K562 (cell line): ENCODE results near the gene PLSCR3. TPM values are rescaled to one million over a fixed set of nuclear protein-coding genes. Genes with fewer than 3 reads are reported as not detected.
A peak's percentile ranks its signal among the peaks of the same experiment; 100 is the strongest.

Experiments used
- ATAC-seq: fragments of 200-7000 bp; cut with Tn5 transposase; 3 replicates; pipeline ENCODE4 v1.9.1; 2020; ENCODE audit warnings: moderate library complexity
- BruUV-seq: library from RNA; stranded (reverse); fragments of 400-500 nt; replicated peaks from 2 replicates; lab custom pipeline; 2021; lab: Mats Ljungman, UMichigan
- CTCF ChIA-PET: fragments of 300-600 bp; formaldehyde crosslinking; extraction: SDS; loops from one replicate; lab custom pipeline; 2021; ENCODE audit warnings: low intra/inter-chr PET ratio; lab: Yijun Ruan, JAX
- POLR2A ChIA-PET: fragments of 300-600, 350-650 bp; sonication (Branson Sonifier 250); formaldehyde crosslinking; extraction: SDS; loops from one replicate; lab custom pipeline; 2021; ENCODE audit warnings: antibody characterized with exemption, inconsistent platforms; lab: Yijun Ruan, JAX
- DNase-seq, 4 experiments: peaks; one replicate each; pipeline versions ENCODE4 v3.0.0 to v3.0.0-alpha.2; 2011 to 2018; ENCODE audit warnings: low spot score in 3 of 4, mixed read lengths in 3 of 4; ENCODE audit errors: extremely low read depth in 1 of 4
- FAIRE-seq: peaks from 2 replicates; lab custom pipeline; 2011; peaks lifted over from hg19 to GRCh38; lab: Jason Lieb, UNC
- H2AFZ ChIP-seq: 2 replicates; pipeline ENCODE4 v1.6.0; 2011; ENCODE audit warnings: low read depth, low read length, control low read depth, inconsistent platforms
- H3K27ac ChIP-seq: fragments of 200-600 bp; 3 replicates; pipeline ENCODE4 v1.8.0; 2011; ENCODE audit warnings: low read depth, mild to moderate bottlenecking, control low read depth, inconsistent platforms, low read length, moderate library complexity, mixed read lengths; ENCODE audit errors: extremely low read depth
- H3K27me3 ChIP-seq, 2 experiments: fragments of 300-600 bp in 1 of 2; 2 replicates in 1 of 2; 3 replicates in 1 of 2; pipeline versions ENCODE4 v1.6.0 to v1.8.0; 2011; ENCODE audit warnings: inconsistent platforms in 2 of 2, low read length in 2 of 2, mild to moderate bottlenecking in 1 of 2, mixed read lengths in 1 of 2, moderate library complexity in 1 of 2; ENCODE audit not compliant: control insufficient read depth in 2 of 2, insufficient read depth in 2 of 2
- H3K36me3 ChIP-seq: fragments of 300-600 bp; 3 replicates; pipeline ENCODE4 v1.8.0; 2011; ENCODE audit warnings: mild to moderate bottlenecking, low read length, inconsistent platforms; ENCODE audit not compliant: control insufficient read depth, insufficient read depth
- H3K4me1 ChIP-seq, 2 experiments: fragments of 200-600 bp in 1 of 2; replicated peaks in 1 of 2; 2 replicates in 1 of 2; 3 replicates in 1 of 2; pipeline versions ENCODE4 v1.5.1 to v1.8.0; 2011; ENCODE audit warnings: inconsistent platforms in 2 of 2, low read length in 2 of 2, mild to moderate bottlenecking in 1 of 2, mixed read lengths in 1 of 2, moderate library complexity in 1 of 2; ENCODE audit not compliant: control insufficient read depth in 2 of 2, insufficient read depth in 2 of 2
- H3K4me2 ChIP-seq: 2 replicates; pipeline ENCODE4 v1.6.1; 2011; ENCODE audit warnings: low read length, control low read depth, inconsistent platforms, mixed read lengths; ENCODE audit not compliant: insufficient read depth
- H3K4me3 ChIP-seq: fragments of 200-600 bp; sonication (generic), shearing (Covaris generic); 2 replicates; pipeline ENCODE4 v1.5.1; 2016; ENCODE audit warnings: control low read depth, inconsistent platforms
- H3K79me2 ChIP-seq: fragments of 200-600 bp; 3 replicates; pipeline ENCODE4 v1.8.0; 2011; ENCODE audit warnings: low read length, inconsistent platforms; ENCODE audit not compliant: control insufficient read depth, insufficient read depth
- H3K9ac ChIP-seq, 2 experiments: 2 replicates each; pipeline versions ENCODE4 v1.6.0 to v1.6.1; 2011; ENCODE audit warnings: low read depth in 2 of 2, low read length in 2 of 2, control low read depth in 1 of 2, inconsistent platforms in 1 of 2, mild to moderate bottlenecking in 1 of 2, mixed read lengths in 1 of 2; ENCODE audit not compliant: insufficient read depth in 1 of 2
- H3K9me1 ChIP-seq: one replicate; pipeline ENCODE4 v1.6.0; 2011; ENCODE audit warnings: inconsistent platforms, mild to moderate bottlenecking, low read length, moderate library complexity; ENCODE audit not compliant: control insufficient read depth, insufficient read depth
- H3K9me3 ChIP-seq: replicated peaks from 2 replicates; pipeline ENCODE4 v1.5.1; 2011; ENCODE audit warnings: low read depth, low read length, inconsistent platforms; ENCODE audit not compliant: control insufficient read depth, insufficient read depth
- H4K20me1 ChIP-seq: replicated peaks from 2 replicates; pipeline ENCODE4 v1.6.1; 2011; ENCODE audit warnings: low read length, inconsistent platforms, mixed read lengths; ENCODE audit not compliant: control insufficient read depth, insufficient read depth
- CHD1 ChIP-seq: fragments of 200-600 bp; sonication (generic); IDR thresholded peaks from one replicate; pipeline ENCODE4 v1.6.1; 2012; ENCODE audit warnings: mild to moderate bottlenecking, moderate library complexity, low read length, inconsistent platforms
- GABPB1 ChIP-seq: sonication (generic); formaldehyde crosslinking; IDR thresholded peaks from 2 replicates; pipeline ENCODE4 v1.8.0; 2022; ENCODE audit warnings: mild to moderate bottlenecking, missing genetic modification reagents
- NFIX ChIP-seq: fragments of 250-450 bp; sonication (Bioruptor Pico); IDR thresholded peaks from 2 replicates; pipeline ENCODE4 v1.4.0; 2020; ENCODE audit warnings: low read depth, mild to moderate bottlenecking, moderate library complexity
- NR2C1 ChIP-seq, 2 experiments: fragments of 450-650 bp; IDR thresholded peaks; 2 replicates each; pipeline ENCODE4 v1.6.1; 2017; ENCODE audit warnings: mild to moderate bottlenecking in 2 of 2, antibody characterized with exemption in 1 of 2, inconsistent platforms in 1 of 2, missing compliant biosample characterization in 1 of 2, missing genetic modification characterization in 1 of 2
- PTRF ChIP-seq: fragments of 450-650 bp; IDR thresholded peaks from 2 replicates; pipeline ENCODE4 v1.6.1; 2016; ENCODE audit warnings: mild to moderate bottlenecking, missing genetic modification characterization, missing compliant biosample characterization
- PURB ChIP-seq: sonication (generic); formaldehyde crosslinking; IDR thresholded peaks from 2 replicates; pipeline ENCODE4 v1.9.0; 2021; ENCODE audit warnings: low read depth, mild to moderate bottlenecking, missing genetic modification reagents
- SIX5 ChIP-seq, 2 experiments: IDR thresholded peaks; 2 replicates each; pipeline ENCODE4 v1.6.1; 2011; ENCODE audit warnings: low read length in 2 of 2, borderline replicate concordance in 1 of 2, low read depth in 1 of 2, mild to moderate bottlenecking in 1 of 2, moderate library complexity in 1 of 2; ENCODE audit not compliant: insufficient read depth in 1 of 2
- TAF7 ChIP-seq: fragments of 450-650 bp; IDR thresholded peaks from 2 replicates; pipeline ENCODE4 v1.6.1; 2016; ENCODE audit warnings: missing genetic modification characterization, missing compliant biosample characterization
- ZNF121 ChIP-seq: sonication (generic); formaldehyde crosslinking; conservative IDR thresholded peaks from 2 replicates; pipeline ENCODE4 v1.8.0; 2022; ENCODE audit warnings: missing genetic modification reagents
- ZNF695 ChIP-seq: fragments of 450-650 bp; formaldehyde crosslinking; IDR thresholded peaks from 2 replicates; pipeline ENCODE4 v1.4.0; 2020; ENCODE audit warnings: mild to moderate bottlenecking, moderate library complexity
- WGBS: fragments of 100-300 bp; shearing (Covaris generic); methylation state at CpG from one replicate; pipeline ENCODE4 v1.1.6; 2016; ENCODE audit warnings: low coverage, mixed read lengths; ENCODE audit not compliant: insufficient coverage; ENCODE audit errors: missing lambda C conversion rate; 5-methylcytosine and 5-hydroxymethylcytosine counted together
- in situ Hi-C: fragments of 300-500 bp; cut with MboI; formaldehyde crosslinking; loops from 4 replicates; pipeline ENCODE4 v1.15.0; 2018; ENCODE audit warnings: inconsistent platforms, mixed read lengths
- intact Hi-C: fragments of 100-400 bp; cut with micrococcal nuclease; formaldehyde crosslinking; loops from 2 replicates; pipeline ENCODE4 v1.14.2; 2022
- polyA plus RNA-seq, 8 experiments: library from polyadenylated mRNA; depleted of rRNA in 4 of 8; stranded (reverse) in 5 of 8; unstranded in 3 of 8; fragments of >200 nt; fragmentation: Nextera tagmentation in 2 of 8; fragmentation: Illumina TruSeq in 1 of 8; extraction: Ambion mirVana in 2 of 8; extraction: Trizol in 1 of 8; gene quantifications; 2 replicates each; pipeline versions ENCODE4 v1.2.1 to v1.2.3, GENCODE V29; 2011 to 2014; ENCODE audit warnings: inconsistent platforms in 1 of 8, missing spikeins in 1 of 8
- total RNA-seq, 7 experiments: library from RNA; depleted of rRNA in 6 of 7; stranded (reverse); fragments of >200 nt in 6 of 7; fragmentation: Illumina TruSeq in 2 of 7; extraction: Trizol in 2 of 7; gene quantifications; 2 replicates each; pipeline versions ENCODE4 v1.2.1 to v1.2.3, GENCODE V29; 2011 to 2021; ENCODE audit warnings: low replicate concordance in 1 of 7
- TF ChIP-seq, protein P1 (sequence below): fragments of 450-650 bp; IDR thresholded peaks from 2 replicates; pipeline ENCODE4 v1.6.1; 2016; ENCODE audit warnings: low read depth
- TF ChIP-seq, protein P2 (sequence below): fragments of 250-450 bp; sonication (Bioruptor Pico); IDR thresholded peaks from 2 replicates; pipeline ENCODE4 v1.5.0; 2020; ENCODE audit warnings: mild to moderate bottlenecking

Gene PLSCR3
- total and polyA plus RNA-seq, 9 of the 15 experiments (the other 6 are each of a cell fraction or from before 2014, with no cell fraction given): 3.2 to 16.8 (median 4.5) TPM

DNA sequence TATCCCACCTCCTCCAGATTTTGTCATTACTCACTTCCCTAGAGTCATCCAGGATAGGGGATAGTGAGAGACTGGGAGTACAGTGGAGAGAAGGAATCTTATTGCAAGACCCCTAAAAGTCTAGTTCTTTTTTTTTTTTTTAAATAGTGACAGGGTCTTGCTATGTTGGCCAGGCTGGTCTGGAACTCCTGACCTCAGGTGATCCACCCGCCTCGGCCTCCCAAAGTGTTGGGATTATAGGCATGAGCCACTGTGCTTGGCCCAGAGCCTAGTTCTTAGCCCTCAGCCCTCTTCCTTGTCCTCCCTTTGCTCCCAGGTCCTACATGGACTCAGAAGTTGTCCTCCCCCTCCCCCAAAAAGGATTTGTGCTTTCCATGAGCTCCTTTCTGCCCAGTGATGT lies 47.8 kb upstream of the PLSCR3 start:
- no TSS peak for BruUV-seq
- H3K4me1 ChIP-seq: peaks cover 18 to 73% of the 10 kb centered on the region in 2 experiments; a peak in 4 of 5 replicates
- TF ChIP-seq GABPB1 (CRISPR knock-in tag): no peak
- TF ChIP-seq NFIX (CRISPR knock-in tag): no peak
- no peak for TF ChIP-seq NR2C1 (IDR thresholded peaks at IDR 0.05)
- no peak for TF ChIP-seq NR2C1 (tag; IDR thresholded peaks at IDR 0.05)
- TF ChIP-seq CHD1: no peak
- no peak for TF ChIP-seq PURB (CRISPR knock-in tag)
- peak; percentile 82 for TF ChIP-seq ZNF121 (CRISPR knock-in tag)
- no peak for TF ChIP-seq TAF7 (tag)
- TF ChIP-seq, protein P1, sequence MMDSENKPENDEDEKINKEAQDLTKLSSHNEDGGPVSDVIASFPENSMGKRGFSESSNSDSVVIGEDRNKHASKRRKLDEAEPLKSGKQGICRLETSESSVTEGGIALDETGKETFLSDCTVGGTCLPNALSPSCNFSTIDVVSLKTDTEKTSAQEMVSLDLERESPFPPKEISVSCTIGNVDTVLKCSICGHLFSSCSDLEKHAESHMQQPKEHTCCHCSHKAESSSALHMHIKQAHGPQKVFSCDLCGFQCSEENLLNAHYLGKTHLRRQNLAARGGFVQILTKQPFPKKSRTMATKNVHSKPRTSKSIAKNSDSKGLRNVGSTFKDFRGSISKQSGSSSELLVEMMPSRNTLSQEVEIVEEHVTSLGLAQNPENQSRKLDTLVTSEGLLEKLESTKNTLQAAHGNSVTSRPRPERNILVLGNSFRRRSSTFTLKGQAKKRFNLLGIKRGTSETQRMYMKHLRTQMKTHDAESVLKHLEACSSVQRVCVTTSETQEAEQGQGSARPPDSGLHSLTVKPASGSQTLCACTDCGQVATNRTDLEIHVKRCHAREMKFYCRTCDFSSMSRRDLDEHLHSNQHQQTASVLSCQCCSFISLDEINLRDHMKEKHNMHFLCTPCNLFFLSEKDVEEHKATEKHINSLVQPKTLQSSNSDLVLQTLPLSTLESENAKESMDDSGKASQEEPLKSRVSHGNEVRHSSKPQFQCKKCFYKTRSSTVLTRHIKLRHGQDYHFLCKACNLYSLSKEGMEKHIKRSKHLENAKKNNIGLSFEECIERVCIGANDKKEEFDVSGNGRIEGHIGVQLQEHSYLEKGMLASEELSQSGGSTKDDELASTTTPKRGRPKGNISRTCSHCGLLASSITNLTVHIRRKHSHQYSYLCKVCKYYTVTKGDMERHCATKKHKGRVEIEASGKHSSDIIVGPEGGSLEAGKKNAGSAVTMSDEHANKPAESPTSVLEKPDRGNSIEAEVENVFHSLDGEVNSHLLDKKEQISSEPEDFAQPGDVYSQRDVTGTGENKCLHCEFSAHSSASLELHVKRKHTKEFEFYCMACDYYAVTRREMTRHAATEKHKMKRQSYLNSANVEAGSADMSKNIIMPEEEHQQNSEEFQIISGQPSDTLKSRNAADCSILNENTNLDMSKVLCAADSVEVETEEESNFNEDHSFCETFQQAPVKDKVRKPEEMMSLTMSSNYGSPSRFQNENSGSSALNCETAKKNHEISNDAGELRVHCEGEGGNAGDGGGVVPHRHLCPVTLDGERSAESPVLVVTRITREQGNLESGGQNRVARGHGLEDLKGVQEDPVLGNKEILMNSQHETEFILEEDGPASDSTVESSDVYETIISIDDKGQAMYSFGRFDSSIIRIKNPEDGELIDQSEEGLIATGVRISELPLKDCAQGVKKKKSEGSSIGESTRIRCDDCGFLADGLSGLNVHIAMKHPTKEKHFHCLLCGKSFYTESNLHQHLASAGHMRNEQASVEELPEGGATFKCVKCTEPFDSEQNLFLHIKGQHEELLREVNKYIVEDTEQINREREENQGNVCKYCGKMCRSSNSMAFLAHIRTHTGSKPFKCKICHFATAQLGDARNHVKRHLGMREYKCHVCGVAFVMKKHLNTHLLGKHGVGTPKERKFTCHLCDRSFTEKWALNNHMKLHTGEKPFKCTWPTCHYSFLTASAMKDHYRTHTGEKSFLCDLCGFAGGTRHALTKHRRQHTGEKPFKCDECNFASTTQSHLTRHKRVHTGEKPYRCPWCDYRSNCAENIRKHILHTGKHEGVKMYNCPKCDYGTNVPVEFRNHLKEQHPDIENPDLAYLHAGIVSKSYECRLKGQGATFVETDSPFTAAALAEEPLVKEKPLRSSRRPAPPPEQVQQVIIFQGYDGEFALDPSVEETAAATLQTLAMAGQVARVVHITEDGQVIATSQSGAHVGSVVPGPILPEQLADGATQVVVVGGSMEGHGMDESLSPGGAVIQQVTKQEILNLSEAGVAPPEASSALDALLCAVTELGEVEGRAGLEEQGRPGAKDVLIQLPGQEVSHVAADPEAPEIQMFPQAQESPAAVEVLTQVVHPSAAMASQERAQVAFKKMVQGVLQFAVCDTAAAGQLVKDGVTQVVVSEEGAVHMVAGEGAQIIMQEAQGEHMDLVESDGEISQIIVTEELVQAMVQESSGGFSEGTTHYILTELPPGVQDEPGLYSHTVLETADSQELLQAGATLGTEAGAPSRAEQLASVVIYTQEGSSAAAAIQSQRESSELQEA: no peak
- no peak for TF ChIP-seq SIX5 (IDR thresholded peaks at IDR 0.05; ENCODE audit: borderline replicate concordance in 1 of 2, insufficient read depth in 1 of 2, low read depth in 1 of 2, low read length in 2 of 2)
- no peak for TF ChIP-seq ZNF695 (CRISPR knock-in tag)
- TF ChIP-seq, protein P2, sequence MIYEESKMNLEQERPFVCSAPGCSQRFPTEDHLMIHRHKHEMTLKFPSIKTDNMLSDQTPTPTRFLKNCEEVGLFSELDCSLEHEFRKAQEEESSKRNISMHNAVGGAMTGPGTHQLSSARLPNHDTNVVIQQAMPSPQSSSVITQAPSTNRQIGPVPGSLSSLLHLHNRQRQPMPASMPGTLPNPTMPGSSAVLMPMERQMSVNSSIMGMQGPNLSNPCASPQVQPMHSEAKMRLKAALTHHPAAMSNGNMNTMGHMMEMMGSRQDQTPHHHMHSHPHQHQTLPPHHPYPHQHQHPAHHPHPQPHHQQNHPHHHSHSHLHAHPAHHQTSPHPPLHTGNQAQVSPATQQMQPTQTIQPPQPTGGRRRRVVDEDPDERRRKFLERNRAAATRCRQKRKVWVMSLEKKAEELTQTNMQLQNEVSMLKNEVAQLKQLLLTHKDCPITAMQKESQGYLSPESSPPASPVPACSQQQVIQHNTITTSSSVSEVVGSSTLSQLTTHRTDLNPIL (CRISPR knock-in tag): no peak
- no peak for TF ChIP-seq PTRF (tag)

More for the DNA sequence above, 47.8 kb upstream of the PLSCR3 start:
- H2AFZ ChIP-seq: no peak overlapping the region
- intact Hi-C loops (no loop called here), in situ Hi-C loops (no loop called here)
- no peaks in the 10 kb centered on the region for H3K36me3 ChIP-seq
- no peak overlapping the region for H3K4me2 ChIP-seq
- no peak overlapping the region for H3K27ac ChIP-seq
- H3K4me3 ChIP-seq: no peak overlapping the region
- no peak for FAIRE-seq
- ChIA-PET POLR2A (interaction anchor here (0.5 to 2.0 kb wide), 5 partner anchors 35 to 410 kb away, joined by 3 to 8 read pairs (median 3); partner anchors contain the start of genes POLR2A and SAT2), CTCF (no interaction called here)
- H3K9me3 ChIP-seq: no peaks in the 10 kb centered on the region
- H3K79me2 ChIP-seq: no peaks in the 10 kb centered on the region; the same call in 2 of the 3 replicates
- peak overlapping the region in 1 of 2 experiments; percentile 17; a peak in 1 of 4 replicates for H3K9ac ChIP-seq
- no peaks in the 10 kb centered on the region for H3K27me3 ChIP-seq
- H3K9me1 ChIP-seq: peaks cover 3% of the 10 kb centered on the region
- ATAC-seq: no peak
- H4K20me1 ChIP-seq: no peaks in the 10 kb centered on the region
- no peak for DNase-seq
- WGBS: no CpG with 5 or more reads among the region's 2 CpGs
